Stimulated activated CD4-positive, alpha-beta T cell treated with anti-CD3 and anti-CD28 coated beads, TNF-alpha, amount 100 ng/mL, for 4 hours (primary cell): ENCODE data around the gene IDNK.

Experiments
- DNase-seq, 3 experiments: peaks; one replicate each; pipeline ENCODE4 v3.0.0-alpha.2; 2020; ENCODE audit warnings: low read depth in 3 of 3

The IDNK gene

GRCh38 chr9:83633676-83634075 is 10.7 kb downstream of the IDNK start:
- DNase-seq = no peak

- DNase-seq = no peak
Observed at GRCh38 chr9:83636813-83637212, 13.9 kb downstream of the IDNK start.

DNA sequence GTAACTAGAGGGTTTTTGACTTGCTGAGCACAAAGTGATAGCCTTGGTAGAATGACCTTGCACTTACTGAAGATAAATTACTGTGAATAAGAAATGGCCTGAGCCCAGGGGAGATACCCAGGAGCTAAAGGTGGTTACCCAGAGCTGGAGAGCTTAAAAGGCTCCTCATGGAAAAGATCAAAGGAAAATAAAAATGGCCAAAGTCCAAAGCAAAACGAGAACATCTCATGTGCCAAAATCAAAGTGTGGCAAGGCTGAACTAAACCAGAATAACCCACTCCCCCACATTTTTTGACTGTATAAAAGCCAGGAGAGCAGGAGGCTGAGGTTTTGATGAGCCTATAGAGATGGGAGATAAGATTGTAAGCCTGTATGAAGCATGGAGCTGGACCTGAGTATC is 14.4 kb downstream of the IDNK start:
- no peak for DNase-seq

- no peak for DNase-seq
Observed at GRCh38 chr9:83639266-83639665, 16.3 kb downstream of the IDNK start.

GRCh38 chr9:83642793-83643192 is 19.9 kb downstream of the IDNK start:
- no peak for DNase-seq

DNA sequence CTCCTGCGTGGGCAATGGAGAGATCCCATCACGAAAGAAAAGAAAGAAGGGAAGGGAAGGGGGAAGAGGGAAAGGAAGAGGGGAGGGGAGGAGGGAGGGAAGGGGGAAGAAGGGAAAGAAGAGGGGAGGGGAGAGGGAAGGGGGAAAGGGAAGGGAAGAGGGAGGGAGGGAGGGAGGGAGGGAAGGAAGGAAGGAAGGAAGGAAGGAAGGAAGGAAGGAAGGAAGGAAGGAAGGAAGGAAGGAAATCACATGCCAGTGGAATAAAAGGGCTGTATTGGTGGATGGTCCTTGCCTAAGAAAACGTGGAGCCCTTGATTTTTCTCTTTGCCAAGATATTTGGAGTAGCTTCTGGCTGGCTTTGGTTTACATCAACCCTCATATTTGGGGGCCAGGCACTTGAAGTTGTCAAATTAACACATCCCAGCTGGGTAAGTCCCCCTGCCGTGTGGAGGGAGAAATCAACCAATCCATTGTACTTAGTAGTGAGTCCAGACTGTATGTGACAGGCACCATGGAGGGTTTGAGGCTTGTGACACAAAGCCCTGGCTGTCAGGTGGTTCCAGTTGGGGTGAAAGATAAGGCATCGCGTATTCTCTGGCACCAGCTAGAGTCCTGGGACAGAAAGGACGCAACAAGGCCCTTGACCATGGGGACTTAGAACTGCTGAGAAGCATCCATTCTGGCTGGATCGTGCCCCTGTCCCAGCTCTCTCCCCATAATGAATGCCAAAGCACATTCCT is 23.7 kb downstream of the IDNK start:
- no peak for DNase-seq

DNA sequence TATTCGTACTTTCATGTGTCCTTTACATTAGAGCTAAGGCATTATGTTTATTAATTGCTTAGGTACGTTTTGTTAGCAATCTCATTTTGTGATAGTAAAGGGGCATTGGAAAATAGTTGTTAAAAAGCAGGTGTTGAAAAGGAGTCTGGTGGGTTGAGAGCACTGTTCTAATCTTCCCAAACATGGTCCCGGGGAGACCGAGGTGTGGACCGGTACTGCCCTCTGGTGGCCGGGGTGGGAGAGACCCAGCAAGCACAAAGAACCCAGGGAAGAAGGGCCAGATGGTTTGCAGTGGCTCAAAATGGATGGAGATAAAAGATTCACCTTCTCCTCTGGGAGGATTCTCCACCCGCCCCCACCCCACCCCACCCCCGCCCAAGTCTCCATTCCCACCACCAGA is 26.1 kb downstream of the IDNK start:
- peak; percentile 47 to 54 (median 52) for DNase-seq

DNA sequence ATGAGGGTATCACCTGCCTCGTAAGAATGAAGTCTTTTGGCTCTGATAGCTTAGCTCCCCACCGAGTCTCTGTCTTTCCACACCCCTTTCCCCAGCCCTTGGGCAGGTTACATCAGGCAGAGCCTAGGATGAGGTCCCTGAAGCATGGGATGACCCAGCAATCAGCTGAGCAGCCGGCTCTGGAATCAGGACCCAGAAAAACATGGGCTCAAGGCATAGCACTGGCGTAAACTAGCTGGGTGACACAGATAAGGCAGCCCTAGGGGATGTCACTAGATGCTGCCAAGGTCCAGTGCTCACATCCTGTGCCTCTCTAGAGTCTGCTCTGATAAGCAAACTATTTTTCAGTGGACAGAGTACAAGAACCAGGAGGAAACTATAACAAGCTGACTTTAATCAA is 26.6 kb downstream of the IDNK start:
- DNase-seq = no peak

DNA sequence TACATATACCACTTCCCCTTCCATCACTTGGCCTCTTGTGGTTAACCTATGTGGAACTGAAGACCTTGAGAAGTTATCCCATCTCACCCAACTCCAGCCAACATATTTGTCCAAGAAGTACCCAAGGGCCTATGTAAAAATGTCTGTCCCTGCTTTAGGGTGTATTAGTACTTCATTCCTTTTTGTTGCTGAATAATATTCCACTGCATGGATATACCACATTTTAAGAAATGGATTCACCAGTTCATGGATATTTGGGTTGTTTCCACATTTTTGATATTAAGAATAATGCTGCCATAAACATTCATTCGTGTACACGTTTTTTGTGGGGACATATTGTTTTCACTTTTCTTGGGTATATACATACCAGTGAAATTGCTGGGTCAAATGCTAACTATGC is 28.6 kb downstream of the IDNK start:
- no peak for DNase-seq

- no peak for DNase-seq
Observed at GRCh38 chr9:83652433-83652832, 29.5 kb downstream of the IDNK start.

GRCh38 chr9:83655433-83655832 is 32.5 kb downstream of the IDNK start:
- no peak for DNase-seq

DNA sequence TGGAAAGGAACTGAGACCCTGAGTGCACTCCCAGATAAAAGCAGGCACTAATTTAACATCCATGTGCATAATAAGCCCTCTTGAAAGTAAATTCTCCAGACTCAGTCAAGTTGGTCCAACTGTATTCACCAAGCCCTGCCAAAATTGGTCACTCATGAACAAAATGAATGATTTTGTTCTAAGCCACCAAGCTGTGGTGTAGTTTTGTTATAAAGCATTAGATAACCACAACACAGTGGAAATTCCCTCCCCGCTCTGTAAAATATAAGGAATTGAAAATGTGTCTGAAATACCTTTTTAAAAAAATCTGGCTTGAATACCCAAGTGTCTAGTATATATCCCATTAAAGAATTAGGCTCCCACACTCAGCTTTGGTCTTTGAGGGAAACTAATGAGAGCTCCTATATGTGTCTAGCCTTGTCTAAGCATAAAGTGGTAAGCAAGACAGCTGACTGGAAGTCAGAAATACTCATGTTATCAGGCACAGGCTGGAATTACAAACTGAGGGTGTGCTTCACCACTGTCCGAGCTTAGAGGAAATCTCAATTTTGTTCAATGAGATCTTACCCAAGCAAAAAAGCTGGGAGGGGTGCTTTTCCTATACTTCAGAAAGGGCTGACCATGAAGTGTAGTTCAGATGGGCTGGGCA is 33.2 kb downstream of the IDNK start:
- no peak for DNase-seq

GRCh38 chr9:83656952-83657351 is 34.0 kb downstream of the IDNK start:
- DNase-seq = no peak

DNA sequence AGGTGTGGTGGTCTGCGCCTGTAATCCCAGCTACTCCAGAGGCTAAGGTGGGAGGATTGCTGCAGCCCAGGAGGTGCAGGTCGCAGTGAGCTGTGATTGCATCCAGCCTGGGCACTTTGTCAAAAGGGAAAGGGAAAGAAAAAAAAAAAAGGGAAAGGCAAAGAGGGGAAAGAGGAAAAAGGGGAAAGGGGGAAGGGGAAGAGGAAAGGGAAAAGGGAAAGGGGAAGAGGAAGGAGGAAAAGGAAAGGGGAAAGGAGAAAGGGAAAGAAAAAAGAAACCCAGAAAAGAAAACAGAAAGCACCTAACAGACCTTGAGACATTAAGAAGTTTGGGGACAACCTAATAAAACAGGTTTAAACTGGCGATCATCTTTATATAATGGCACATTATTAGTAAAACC is 40.0 kb downstream of the IDNK start:
- DNase-seq = no peak

GRCh38 chr9:83665580-83666200 is 42.7 kb downstream of the IDNK start:
- DNase-seq = no peak

DNA sequence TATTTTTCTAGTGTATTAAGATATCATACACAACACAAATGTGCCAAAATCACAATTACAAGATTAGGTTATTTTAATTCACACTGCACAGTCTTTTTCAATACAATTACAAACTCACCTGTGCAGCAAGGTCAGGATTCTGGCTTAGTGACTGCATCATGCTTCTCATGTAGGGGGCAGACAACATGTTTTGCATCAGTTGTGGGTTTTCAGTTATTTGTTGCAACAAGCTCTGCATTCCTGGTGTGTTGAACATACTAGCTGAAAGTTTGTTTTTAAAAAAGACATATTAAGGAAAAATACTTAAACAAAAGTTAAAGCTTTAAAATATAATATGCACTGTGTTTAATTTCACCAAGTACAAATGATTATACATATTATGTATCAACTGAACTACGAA is 46.1 kb downstream of the IDNK start:
- no peak for DNase-seq

GRCh38 chr9:83670381-83670780 is 47.4 kb downstream of the IDNK start:
- no peak for DNase-seq

DNA sequence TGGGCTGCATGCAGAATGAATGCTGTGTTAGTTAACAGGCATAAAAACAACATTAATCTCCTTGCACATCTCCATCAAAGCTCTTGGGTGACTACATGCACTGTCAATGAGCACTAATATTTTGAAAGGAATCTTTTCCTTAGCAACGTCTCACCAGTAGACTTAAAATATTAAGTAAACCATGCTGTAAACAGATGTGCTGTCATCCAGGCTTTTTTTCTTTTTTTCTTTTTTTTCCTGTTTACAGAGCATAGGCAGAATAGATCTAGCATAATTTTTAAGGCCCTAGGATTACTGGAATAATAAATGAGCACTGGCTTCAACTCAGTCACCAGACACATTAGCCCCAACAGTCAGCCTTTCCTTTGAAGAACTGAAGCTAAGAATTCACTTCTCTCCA is 48.5 kb downstream of the IDNK start:
- no peak for DNase-seq

- DNase-seq = no peak
Observed at GRCh38 chr9:83675466-83675865, 52.5 kb downstream of the IDNK start.

GRCh38 chr9:83677596-83677995 is 54.7 kb downstream of the IDNK start:
- no peak for DNase-seq

DNA sequence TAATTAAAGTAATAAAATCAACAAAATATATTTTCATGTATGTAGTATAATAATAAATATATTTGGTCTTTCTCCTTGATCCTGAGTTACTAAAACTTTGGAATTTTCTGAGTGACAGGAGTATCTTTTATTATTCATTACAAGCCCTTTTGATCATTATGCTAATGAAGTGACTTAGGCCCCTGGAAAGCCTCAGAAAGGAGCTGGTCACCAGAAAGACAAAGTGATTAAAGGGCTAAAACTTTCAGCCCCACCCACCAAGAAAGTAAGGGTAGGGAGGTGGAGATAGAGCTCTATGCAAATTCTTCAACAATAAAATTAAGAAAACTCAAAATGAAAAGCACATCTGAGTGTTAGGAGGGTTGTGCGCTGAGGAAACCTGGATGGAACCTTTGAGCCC is 57.3 kb downstream of the IDNK start:
- no peak for DNase-seq

DNA sequence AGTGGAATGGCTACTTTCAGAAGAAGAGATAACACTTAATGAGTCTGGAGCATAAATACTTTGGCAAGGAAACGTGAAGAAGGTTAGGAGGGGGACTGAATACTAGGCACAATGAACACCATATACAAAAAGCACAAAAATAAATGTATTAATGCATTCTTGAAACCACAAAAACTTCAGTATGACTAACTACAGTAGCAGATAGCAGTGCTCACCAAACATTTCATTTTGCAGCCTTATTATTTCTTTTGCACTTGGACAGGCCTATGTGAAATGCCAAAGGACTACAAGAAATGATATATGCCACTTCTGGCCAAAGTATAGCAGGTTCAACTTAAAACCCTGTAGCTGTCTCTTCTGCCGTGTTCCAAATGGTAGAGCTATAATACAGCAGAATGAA is 58.5 kb downstream of the IDNK start:
- no peak for DNase-seq

DNA sequence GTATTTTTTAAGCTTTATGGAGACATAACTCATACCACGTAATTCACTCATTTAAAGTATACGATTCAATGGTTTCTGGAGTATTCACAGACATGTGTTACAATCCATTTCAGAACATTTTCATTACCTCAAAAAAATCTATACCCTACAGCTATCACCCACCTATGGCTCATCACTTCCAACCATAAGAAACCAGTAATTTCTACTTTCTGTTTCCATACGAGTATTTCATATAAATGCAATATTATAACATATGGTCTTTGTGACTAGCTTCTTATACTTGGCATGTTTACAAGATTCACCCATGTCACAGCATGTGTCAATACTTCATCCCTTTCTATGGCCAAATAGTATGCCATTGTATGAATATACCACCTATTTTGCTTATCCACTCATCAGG is 66.0 kb downstream of the IDNK start:
- DNase-seq = no peak
